HG03159 (cell line): Measurements from ENCODE around the gene SOD3.

Experiments
- ATAC-seq: cut with Tn5 transposase; IDR thresholded peaks from one replicate; pipeline ENCODE4 v1.9.1; 2021; ENCODE audit warnings: mild to moderate bottlenecking, moderate library complexity; ENCODE audit not compliant: unreplicated experiment

The SOD3 gene

GRCh38 chr4:24775032-24775605, 20.3 kb upstream of the SOD3 start:
- ATAC-seq: no peak

DNA sequence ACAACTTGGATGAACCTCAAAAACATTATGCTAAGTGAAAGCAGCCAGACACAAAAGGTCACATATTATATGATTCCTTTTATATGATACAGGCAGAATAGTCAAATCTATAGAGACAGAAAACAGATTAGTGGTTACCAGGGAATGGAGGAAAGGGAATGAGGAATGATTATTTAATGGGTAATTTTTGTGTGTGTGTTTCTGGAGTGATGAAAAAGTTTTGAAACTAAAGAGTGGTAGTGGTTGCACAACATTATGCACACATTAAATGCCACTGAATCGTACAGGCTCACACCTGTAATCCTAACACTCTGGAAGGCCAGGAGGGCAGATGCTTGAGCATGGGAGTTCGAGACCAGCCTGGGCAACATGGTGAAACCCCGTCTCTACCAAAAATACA, 19.6 kb upstream of the SOD3 start:
- ATAC-seq: no peak

DNA sequence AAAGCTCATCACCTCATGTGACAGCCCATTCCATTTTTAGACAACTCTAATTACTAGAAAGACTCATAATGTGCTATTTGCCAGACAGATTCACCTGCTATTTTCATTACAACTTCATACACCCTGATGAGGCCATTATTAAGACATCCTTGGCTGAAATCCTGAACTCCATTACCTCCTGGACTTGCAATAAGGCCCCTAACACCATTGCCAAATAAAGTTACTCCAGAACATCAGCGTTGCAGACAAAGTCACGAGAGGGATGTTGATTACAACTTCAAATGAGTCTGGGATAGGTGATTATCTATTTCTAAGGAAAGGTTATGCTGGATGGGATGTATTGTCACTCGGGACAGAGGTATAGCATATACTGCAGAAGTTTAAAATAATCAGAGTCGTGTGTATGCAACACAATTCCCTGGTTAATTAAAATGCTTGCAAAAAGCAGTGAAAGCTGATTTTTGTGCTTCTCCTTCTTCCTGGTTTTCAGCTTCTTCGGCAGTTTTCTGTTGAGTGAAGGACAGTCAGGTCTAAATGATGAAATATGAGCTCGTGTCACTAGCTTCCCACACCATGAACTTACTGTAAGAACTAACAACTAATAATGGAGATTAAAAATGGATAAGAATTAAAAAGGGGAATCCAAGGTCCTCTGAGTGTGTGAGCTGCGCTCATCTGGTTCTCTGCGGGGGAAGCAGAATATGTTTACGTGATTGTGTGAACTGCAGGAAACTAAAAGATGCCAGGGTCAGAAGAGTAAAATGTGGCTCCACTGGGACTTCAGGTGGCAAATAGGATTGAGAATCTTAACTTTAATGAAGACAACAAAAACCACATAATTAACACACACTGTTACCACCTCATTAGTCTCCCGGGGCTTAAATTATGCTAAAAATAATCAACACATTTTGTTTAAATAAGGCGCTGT, 17.6 kb upstream of the SOD3 start:
- no peak for ATAC-seq

DNA sequence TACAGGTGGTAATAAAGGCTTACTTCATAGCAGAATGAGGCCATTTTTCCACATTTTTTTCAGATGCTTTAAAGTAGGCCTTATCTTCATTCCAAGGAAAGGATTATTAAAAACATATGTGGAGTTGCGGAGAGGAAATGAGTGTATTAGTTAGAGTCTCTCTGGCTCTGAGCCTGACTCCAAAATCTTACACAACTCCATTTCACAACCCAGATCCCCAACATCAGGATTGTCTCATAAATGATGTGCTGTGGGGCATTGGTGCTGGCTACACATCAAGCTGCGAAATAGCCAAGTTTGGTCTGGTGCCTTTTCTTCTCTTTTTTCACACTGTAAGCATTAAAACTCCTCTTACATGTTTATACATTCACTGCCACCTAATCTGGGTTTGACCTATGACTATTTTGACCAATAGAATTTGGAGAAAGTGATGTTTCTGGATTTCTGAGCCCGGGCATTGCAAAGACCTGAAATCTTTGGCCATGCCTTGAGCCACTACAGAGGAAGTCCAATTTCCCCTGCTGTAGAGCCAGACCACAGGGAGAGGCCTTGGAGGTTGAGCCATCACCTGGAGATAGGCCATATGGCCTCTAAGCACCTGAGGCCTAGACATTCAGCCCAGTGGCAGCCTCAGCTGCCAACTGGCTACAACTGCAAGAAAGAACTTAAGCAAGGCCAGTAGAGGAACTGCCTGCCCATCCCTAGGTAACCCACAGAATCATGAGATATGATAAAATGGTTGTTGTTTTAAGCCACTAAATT, 16.7 kb upstream of the SOD3 start:
- no peak for ATAC-seq

DNA sequence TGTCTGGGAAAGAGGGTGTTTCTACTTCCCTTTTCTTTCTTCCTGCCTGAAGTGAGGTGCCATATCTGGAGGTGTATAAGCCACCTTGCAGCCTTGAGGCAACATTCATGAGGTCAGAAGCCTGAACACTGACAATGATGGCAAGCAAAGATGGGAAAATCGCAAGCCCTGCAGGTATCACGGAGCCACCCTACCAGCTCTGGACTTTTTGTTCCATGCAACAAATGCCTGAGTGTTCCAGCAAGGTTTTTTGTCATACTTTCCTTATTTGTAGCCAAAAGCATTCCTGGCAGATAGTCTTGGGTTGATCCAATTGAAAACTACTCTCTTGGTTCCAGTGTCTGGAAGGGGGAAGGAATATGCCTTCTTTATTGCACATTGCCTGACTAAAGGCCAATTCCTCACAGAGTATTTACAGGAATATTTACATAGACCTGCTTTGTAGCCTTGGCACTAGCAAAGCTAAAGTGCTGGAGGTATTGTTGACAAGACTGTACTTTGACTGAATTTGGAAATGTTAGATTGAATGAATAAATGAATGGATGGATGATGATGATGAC, 14.4 kb upstream of the SOD3 start:
- ATAC-seq: no peak

GRCh38 chr4:24781999-24782745, 13.2 kb upstream of the SOD3 start:
- ATAC-seq: no peak

- no peak for ATAC-seq
These were observed 11.9 kb upstream of the SOD3 start for GRCh38 chr4:24783506-24783905.

DNA sequence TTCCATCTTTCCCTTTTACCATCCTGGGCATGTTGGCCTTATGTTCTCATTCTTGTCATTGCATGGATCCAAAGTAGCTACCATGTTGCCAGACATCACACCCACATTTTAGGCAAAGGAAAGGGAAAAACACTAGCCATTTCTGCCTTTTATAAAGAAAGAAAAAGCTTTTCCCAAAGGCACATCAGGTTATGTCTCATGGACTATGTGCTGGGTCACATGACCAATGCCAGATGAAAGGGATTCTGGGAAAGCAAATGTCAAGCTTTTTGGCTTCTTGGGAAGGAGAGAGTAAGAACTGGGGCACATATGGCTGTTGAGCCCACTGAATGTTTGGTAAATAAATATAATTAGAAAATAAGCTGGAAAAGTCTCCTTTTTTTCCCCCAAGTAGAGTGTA, 4.3 kb upstream of the SOD3 start:
- ATAC-seq: no peak

- ATAC-seq: no peak
These were observed 2.8 kb upstream of the SOD3 start for GRCh38 chr4:24792552-24792951.

GRCh38 chr4:24793219-24794005, 2.0 kb upstream of the SOD3 start:
- no peak for ATAC-seq

- no peak for ATAC-seq
These were observed 1.3 kb upstream of the SOD3 start for GRCh38 chr4:24794051-24794450.

- no peak for ATAC-seq
These were observed 893 bp upstream of the SOD3 start for GRCh38 chr4:24794480-24794879.

DNA sequence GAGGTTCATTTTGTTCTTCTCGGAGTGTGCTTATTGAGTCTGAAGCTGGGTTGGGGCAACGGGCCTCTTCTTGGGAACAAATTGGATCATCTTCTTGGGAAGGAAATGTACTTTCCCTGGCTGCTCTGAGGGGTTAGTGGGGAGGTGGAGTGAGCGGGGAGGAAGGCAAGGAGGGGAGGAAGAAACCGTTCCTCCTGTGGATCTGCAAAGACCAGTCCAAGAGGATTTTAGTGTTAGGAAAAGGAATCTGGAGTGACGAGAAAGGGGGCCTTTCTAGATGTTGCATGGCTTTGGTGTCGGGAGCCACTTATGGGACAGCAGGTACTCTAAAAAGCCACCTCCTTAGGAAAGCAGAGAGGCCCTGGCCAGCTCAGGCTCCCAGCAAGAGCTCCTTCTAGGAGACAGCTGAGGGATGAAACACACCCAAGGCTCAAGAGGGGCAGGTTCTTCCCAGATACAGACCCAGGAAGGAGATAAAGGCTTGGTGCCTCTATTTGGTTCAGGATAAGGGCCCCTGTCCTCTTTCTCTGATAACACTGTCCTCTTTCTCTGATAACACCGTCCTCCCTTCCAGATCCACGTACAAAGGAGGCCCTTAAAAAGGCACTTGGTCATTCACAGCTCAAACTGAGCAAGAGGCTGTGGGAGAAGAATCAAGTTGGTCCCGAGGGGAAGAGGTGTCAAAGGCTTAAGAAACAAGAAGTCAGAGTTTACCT, 451 bp downstream of the SOD3 start:
- no peak for ATAC-seq

- ATAC-seq: no peak
These were observed 1.2 kb downstream of the SOD3 start for GRCh38 chr4:24796620-24797019.

DNA sequence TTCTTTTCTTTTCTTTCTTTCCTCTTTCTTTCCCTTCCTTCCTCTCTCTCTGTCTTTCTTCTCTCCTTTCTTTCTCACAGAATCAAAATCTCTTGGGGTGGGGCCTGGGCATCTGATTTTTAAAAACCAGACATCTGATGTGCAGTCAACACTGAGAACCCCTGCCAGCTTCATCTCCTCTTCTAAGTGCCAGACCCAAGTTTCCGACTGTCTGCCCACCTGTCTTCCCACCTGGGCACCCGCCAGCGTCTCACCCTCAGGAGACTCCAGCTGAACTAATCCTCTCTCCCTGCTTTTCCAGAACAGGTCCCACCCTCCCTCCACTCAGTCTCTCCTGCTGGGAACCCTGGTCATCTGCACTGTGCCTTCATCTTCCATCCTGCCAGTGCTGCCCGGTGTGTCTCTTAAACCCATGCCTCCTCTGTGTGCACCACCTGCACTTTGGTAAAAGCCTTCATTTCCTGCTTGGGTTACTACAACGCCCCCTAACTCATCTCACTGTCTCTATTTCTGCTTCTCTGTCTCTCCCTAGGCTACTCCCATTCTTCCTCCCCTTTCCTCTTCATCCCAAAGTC, 2.8 kb downstream of the SOD3 start:
- ATAC-seq: no peak

GRCh38 chr4:24799196-24799543, 3.8 kb downstream of the SOD3 start:
- ATAC-seq: no peak

- no peak for ATAC-seq
These were observed 4.4 kb downstream of the SOD3 start for GRCh38 chr4:24799544-24800324.

- ATAC-seq: no peak
These were observed 5.0 kb downstream of the SOD3 start for GRCh38 chr4:24800325-24800895.
